Islet precursor cell (in vitro differentiated cells): ENCODE results near the gene MAPK8IP3.
"Not testable (repeated sequence)": the region's sequence is repeated elsewhere in the genome, so short reads cannot be mapped to it uniquely, and the experiment has no call there.

Experiments used
- DNase-seq: peaks from one replicate; pipeline ENCODE4 v3.0.0-alpha.2; 2018

MAPK8IP3 gene

GRCh38 chr16:1680361-1680760, 25.6 kb upstream of the MAPK8IP3 start:
- no peak for DNase-seq

- no peak for DNase-seq
Measured at GRCh38 chr16:1681032-1681431, 25.0 kb upstream of the MAPK8IP3 start.

GRCh38 chr16:1687427-1688316, 18.3 kb upstream of the MAPK8IP3 start:
- peak; percentile 41 for DNase-seq

GRCh38 chr16:1688807-1689560, 17.0 kb upstream of the MAPK8IP3 start:
- peak; percentile 90 for DNase-seq

- DNase-seq: no peak
Measured at GRCh38 chr16:1689853-1690252, 16.1 kb upstream of the MAPK8IP3 start.

GRCh38 chr16:1690810-1691209, 15.2 kb upstream of the MAPK8IP3 start:
- no peak for DNase-seq

GRCh38 chr16:1691276-1691675, 14.7 kb upstream of the MAPK8IP3 start:
- DNase-seq: no peak

GRCh38 chr16:1691956-1692355, 14.0 kb upstream of the MAPK8IP3 start:
- peak; percentile 77 for DNase-seq

- DNase-seq: no peak
Measured at GRCh38 chr16:1696863-1697262, 9.1 kb upstream of the MAPK8IP3 start.

GRCh38 chr16:1698680-1699079, 7.3 kb upstream of the MAPK8IP3 start:
- no peak for DNase-seq

GRCh38 chr16:1700246-1700645, 5.7 kb upstream of the MAPK8IP3 start:
- DNase-seq: no peak

- no peak for DNase-seq
Measured at GRCh38 chr16:1701216-1701878, 4.6 kb upstream of the MAPK8IP3 start.

- not testable (repeated sequence) for DNase-seq
Measured at GRCh38 chr16:1705324-1705687, 689 bp upstream of the MAPK8IP3 start.

- DNase-seq: no peak
Measured at GRCh38 chr16:1706386-1707192, 594 bp downstream of the MAPK8IP3 start.

- DNase-seq: no peak
Measured at GRCh38 chr16:1707193-1707790, 1.3 kb downstream of the MAPK8IP3 start.

GRCh38 chr16:1708083-1708767, 2.2 kb downstream of the MAPK8IP3 start:
- DNase-seq: no peak

- no peak for DNase-seq
Measured at GRCh38 chr16:1708768-1709180, 2.8 kb downstream of the MAPK8IP3 start.

- DNase-seq: no peak
Measured at GRCh38 chr16:1709356-1709755, 3.4 kb downstream of the MAPK8IP3 start.

- no peak for DNase-seq
Measured at GRCh38 chr16:1710811-1711507, 5.0 kb downstream of the MAPK8IP3 start.

- DNase-seq: no peak
Measured at GRCh38 chr16:1712791-1713261, 6.8 kb downstream of the MAPK8IP3 start.

- no peak for DNase-seq
Measured at GRCh38 chr16:1713331-1713730, 7.3 kb downstream of the MAPK8IP3 start.
